ENCODE measurements around the gene POC1B.

The POC1B gene

DNA sequence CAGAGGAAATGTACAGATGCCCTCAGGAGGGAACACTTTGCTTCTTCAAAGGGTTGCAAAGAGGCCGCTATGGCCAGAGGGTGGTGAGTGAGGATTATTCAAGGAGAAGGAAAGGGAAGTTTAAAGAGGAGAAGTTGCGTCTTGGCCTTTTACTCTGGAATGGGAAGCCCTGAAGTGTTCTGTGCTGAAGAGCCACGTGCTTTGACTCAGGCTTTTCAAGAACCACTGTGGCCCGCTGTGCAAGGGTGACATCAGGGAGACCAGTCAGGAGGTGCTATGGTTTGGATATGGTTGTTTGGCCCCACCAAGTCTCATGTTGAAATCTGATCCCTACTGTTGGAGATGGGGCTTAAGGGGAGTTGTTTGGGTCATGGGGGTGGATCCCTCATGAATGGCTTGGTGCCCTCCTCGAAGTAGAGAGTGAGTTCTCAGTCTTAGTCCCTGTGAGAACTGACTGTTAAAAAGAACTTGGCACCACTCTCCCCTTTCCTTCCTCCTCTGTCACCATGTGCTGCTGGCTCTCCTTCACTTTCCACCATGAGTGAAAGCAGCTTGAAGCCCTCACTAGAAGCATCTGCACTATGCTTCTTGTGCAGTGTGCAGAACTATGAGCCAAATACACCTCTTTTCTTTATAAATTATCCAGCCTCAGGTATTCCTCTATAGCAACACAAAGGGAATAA lies 107.5 kb downstream of the POC1B start:
- DNase-seq (ENCODE audit: low read depth), result no peak

DNA sequence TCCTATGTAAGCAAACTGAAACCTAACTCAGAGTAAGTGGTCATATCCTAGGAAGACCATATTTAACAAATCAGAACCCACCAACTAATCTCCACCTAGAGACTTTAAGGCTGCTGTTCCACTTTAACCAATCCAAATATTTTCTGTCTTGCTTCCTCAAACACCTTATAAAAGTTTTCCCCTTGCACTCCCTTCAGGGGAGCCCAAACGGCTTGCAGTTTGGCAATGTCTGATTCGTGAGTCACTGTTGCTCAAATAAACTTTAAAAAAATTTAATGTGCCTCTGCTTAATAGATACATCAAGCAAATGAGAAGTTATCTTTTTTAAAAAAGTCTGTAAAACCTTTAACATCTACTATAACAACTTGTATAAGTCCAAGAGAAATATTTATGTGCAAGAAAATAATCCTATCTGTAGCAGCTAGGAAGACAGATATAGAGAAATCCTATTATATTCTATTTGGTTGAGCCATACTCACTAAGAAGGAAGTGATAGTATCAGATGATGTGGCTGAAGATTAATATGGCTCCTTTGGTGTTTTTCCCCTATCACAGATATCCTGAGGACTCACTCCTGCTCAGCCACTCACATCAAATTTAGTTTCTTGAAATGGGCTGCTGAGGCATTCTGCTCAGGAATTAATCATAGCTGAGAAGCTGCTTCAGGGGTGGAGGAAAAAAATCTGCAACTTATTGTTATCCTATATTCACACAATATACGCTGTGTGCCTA lies 108.4 kb downstream of the POC1B start:
- DNase-seq (ENCODE audit: low read depth), result no peak

DNA sequence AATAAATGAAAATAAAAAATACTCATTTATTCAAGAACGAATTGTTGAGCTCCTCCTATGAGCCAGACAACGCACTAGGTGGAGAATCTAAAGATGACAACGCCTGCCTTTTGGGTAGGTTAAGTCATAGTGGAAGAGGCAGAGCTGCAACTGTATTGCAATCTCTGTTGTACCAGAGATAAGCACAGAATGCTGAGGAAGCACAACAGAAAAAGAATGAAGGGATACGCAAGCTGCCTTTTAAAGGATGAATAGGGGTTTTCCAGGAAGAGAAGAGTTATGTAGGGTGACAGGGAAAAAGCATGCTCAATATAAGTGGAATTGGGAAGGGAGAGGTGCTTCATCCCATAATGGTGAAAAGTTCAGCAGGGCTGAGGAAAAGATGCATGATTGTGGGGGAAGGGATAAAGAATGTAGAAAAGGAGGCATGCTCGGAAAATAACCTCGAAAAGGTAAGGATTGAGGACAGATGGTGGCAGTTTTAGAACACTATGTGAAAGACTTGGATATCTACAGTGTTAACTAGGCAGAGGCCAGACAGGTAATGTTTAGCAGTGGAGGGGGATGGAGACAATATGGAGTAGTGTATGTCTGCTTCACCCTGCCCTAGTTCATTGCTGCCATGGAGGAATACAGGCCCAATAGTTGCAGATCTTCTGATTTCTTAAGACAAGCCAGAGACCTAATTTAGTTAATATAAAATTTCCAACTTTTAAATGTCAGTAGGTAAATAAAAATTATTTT lies 109.6 kb downstream of the POC1B start:
- no peak for DNase-seq (ENCODE audit: low read depth)

GRCh38 chr12:89414851-89415250 lies 111.0 kb downstream of the POC1B start:
- no peak for DNase-seq (ENCODE audit: low read depth)

DNA sequence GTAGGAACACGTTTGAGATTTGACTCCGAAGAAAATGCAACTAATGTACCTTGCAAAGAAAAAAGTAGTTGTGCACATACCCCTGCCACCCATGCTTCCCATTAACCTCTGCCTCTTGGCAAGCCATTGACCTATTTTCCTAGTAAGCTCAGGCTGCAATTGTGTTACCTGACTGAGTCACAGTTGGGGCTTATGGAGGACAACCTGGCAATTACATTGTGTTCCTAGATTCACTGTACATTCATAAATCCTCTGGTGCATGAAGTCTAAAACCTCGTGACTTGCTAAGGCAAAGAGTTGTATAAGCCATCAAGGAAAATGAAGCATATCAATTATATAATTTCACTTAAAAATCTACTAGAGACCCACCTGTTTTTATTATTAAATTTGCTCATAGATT lies 111.5 kb downstream of the POC1B start:
- no peak for DNase-seq (ENCODE audit: low read depth)

DNA sequence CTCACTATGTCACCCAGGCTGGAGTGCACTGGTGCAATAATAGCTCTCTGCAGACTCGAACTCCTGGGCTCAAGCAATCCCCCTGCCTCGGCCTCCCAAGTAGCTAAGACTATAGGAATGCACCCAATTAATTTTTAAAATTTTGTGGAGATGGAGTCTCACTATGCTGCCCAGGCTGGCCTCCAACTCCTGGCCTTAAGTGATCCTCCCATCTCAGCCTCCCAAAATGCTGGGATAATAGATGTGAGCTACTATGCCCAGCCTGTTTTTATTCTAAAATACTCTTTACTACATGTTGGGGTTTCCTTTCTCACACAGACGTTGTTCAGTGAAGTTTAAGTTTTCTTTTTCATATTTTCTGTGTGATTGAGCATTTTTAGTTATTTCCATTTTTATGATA lies 112.6 kb downstream of the POC1B start:
- DNase-seq (ENCODE audit: low read depth), result no peak

DNA sequence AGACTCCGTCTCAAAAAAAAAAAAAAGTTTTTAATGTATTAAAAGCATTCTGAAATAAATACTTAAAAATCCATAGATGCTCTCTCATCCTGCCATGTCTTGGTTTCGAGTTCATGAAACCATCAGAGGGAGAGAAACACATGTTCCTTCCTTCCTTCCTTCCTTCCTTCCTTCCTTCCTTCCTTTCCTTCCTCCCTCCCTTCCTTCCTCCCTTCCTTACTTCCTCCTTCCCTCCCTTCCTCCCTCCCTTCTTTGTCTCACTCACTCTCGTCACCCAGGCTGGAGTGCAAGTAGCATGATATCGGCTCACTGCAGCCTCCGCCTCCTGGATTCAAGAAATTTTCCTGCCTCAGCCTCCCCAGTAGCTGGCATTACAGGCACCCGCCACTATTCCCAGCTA lies 113.2 kb downstream of the POC1B start:
- DNase-seq (ENCODE audit: low read depth), result no peak

GRCh38 chr12:89411846-89412245 lies 114.0 kb downstream of the POC1B start:
- DNase-seq (ENCODE audit: low read depth), result no peak

- no peak for DNase-seq (ENCODE audit: low read depth)
Observed at GRCh38 chr12:89411234-89411633, 114.6 kb downstream of the POC1B start.

DNA sequence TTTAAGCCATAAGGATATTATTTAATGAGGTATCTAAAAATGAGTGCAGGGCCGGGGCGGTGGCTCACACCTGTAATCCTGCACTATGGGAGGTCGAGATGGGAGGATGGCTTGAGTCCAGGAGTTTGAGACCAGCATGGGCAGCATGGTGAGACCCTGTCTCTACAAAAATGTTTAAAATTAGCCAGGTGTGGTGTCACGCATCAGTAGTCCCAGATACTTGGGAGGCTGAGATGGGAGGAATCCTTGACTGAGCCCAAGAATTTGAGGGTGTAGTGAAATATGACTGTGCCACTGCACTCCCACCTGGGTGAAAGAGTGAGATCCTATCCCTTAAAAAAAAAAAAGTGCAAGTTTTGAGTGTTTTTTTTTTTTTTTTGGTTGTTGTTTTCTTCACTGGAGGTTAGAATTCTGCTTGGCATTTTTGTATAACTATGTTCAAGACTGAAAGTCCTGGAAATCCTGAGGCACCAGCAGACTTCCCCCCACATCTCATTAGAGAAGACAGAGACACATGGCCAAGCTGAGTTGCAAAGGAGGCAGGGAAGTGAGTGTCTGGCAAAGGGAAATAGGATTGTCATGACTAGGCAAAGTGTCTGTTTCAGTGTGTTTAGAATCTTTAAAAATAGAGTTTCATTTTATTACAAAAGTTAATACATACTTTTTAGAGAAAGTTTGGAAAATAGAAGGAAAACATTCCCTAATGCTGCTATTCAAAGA lies 120.1 kb downstream of the POC1B start:
- no peak for DNase-seq (ENCODE audit: low read depth)

DNA sequence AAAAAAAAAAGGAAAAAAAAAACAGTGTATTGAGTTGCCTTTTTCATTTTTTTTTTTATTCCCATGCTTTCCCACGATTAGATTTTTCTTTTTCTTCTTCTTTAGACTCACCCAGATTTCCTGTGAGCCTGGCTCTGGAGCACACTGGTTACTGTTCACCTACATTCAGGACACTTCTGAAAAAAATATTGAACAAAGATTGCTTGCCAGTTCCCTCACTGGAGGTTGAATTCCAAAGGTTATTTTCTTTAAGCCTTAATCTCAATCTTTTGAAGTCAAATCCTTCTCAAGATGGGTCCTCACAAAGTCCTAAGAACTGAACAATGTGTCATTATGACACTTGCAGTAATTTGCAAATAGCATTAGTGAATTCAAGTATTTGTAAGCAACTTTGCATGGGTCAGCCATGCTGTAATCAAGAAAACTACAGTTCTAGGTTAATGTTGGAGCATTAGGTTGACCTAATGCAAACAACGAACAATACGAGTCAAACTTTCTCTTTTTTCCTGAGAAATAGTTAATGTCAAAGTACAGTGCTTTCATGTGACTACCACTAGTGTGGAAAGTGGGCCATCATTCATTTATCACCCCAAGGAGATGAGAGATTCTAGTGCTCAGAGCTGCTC lies 124.3 kb downstream of the POC1B start:
- no peak for DNase-seq (ENCODE audit: low read depth)

DNA sequence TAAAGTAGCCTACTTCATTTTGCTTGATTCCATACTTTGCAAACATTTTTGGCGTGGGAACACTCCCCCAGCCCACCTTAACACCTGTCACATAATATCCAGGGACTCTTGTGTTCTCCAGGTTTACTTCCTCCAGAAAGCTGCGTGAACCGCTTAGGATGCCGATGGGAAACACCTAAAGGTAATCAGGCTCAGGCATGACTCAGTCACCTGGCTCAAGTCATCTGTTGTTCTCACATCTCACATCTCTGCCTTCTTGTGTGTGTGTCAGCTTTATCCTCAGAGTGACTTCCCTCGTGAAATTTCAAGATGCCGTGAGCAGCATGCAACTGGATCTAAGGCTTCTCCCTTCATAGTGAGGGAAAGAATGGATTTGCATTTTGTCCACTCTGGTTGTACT lies 125.4 kb downstream of the POC1B start:
- DNase-seq (ENCODE audit: low read depth), result no peak

GRCh38 chr12:89395712-89396111 lies 130.1 kb downstream of the POC1B start:
- DNase-seq (ENCODE audit: low read depth), result no peak

GRCh38 chr12:89393551-89394121 lies 132.2 kb downstream of the POC1B start:
- DNase-seq (ENCODE audit: low read depth), result no peak

DNA sequence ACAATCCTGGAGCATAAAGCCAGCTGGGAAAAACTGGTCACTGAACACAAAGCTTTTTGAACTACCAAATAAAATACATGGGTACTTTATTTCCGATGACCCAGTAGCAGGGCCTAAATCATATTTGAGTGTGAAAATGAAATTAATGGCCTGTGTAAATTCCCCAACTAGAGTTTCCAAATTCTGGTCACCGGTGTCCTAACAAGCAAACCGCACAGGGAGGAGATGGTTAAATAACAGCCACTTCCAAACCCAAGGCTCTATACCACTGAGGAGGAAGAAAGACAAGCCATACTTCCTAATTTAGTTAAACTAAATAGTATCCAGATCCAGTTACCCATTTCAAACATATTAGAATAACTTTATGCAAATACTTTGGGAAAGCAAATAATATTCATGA lies 133.5 kb downstream of the POC1B start:
- no peak for DNase-seq (ENCODE audit: low read depth)

DNA sequence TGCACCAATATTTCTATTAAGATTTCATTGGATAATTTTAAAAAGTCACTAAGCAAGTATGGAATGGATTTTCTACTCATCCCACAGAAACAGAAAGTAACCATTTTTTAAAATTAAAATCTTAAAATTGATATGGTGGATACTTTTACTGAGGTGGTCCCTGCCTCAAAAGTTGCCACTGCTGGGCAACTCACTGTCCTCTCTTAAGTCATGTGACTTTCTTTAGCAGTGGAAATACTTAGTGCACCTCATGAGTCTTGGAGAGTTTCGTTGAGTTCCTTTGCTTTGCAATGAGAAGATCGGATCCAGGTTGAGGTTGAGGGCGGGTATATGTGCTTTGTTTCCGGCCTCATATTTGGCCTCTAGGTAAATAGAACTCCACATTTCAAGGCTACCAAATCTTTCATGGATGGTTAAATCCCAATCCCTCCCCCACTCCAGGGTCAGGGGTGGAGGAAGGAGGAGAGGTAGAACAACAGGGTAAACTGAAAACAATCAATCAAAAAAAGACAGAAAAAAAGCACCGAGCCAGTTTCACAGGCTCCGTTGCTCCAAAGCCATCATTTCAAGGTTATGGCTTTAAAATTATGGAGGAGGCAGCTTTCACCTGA lies 134.0 kb downstream of the POC1B start:
- DNase-seq (ENCODE audit: low read depth), result no peak

DNA sequence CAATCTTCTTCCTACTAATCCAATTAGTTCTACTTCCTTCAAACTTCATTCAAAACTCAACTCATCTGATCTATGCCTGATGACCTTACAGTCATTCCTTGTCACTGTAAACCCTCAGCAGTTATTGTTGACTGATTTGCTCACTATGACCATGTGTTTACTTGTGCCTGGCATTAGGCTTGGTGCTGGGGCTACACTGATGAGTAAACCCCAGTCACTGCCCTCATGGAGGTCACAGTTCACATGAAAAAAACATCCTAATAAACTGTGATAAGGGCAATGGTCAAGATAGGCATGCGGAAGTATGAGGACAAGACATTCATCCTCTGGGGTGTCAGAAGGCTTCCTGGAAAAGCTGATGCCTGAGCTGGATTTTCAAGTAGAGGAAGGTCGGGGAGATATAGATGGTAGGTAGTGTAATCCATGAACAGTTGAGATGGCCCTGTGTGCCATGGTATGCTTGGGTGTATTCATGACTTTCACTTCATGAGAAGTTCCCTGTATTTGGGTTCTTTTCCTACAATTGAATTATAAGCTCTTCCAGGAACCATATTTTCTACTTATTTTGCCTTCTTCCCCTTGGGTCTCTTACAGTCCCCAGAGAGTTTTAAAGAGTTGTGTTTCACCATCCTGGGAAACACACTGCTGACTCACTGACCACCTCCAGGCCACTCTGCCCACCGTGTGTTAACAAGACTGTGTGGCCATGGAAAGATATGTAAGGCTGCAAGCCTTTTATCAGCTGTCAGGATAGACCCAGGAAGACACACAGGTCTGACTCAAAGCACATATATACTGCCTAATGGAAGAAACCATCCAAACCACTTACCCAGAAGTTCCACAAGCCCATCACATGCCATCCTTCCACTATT lies 134.8 kb downstream of the POC1B start:
- DNase-seq (ENCODE audit: low read depth), result peak; percentile 24

- no peak for DNase-seq (ENCODE audit: low read depth)
Observed at GRCh38 chr12:89389755-89390661, 135.8 kb downstream of the POC1B start.

GRCh38 chr12:89386138-89386537 lies 139.7 kb downstream of the POC1B start:
- no peak for DNase-seq (ENCODE audit: low read depth)

All from stromal cell of bone marrow (primary cell).